ENCODE results near the gene ASGR2. TPM values are rescaled to one million over a fixed set of nuclear protein-coding genes. Genes with fewer than 3 reads are reported as not detected.
"Not testable (repeated sequence)": the region's sequence is repeated elsewhere in the genome, so short reads cannot be mapped to it uniquely, and the experiment has no call there.

ASGR2 gene, protein sequence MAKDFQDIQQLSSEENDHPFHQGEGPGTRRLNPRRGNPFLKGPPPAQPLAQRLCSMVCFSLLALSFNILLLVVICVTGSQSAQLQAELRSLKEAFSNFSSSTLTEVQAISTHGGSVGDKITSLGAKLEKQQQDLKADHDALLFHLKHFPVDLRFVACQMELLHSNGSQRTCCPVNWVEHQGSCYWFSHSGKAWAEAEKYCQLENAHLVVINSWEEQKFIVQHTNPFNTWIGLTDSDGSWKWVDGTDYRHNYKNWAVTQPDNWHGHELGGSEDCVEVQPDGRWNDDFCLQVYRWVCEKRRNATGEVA
- not detected in 2 replicates for total RNA-seq (2014; rRNA removed; shearing (Covaris generic); ENCODE audit: low replicate concordance)

DNA sequence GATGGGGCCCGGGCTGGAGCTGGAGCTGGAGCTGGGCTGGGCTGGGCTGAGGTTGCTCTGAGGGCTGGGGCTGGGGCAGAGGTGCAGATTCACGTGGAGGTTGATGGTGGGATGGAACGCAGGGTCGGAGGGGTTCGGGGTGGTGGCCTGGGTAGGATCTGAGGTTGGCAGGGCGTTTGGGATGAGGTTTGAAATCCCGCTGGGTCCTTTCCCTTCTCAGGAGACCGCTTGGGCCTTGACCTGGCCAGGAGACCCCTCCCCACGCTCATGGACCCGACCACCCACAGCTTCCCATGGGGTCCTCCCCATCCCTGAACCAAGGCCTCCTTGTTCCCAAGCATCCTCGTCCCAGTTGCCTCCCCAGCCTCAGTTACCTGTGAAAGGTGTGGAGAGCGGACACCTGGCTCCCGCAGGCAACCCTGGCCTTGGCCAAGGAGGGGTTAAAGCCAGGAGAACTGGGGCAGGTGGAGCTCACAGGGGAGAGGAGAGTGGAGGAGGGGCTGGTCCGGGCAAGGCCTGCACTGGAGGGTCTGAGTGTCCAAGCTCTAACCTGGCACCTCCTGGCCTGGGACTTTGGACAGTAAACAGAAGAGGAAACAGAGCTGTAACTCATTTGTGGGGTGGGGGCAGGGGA lies at the start of gene ASGR2:
TSS of gene ASGR2 (minus strand) at position 582 of the 634 bp plus-strand sequence. CDS start 582 bp downstream, outside the sequence.
- no peaks in the 10 kb centered on the region for H3K27me3 ChIP-seq
- no peak for DNase-seq
- H3K36me3 ChIP-seq, result no peaks in the 10 kb centered on the region
- no peaks in the 10 kb centered on the region for H3K9me3 ChIP-seq
- H3K4me3 ChIP-seq, result no peak within 1 kb of the TSS

DNA sequence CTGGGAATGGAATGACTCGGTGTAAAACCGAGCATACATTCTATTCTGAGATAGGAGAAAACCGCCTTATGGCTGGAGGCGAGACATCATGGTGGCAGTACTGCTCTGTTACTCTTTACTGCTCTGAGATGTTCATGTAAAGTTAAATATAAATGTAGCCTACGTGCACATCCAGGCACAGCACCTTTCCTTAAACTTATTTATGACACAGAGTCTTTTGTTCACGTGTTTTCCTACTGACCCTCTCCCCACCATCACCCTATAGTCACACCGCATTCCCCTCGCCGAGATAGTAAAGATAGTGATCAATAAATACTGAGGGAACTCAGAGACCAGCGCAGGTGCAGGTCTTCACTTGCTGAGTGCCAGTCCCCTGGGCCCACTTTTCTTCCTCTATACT lies 44.9 kb upstream of the ASGR2 start:
- DNase-seq, H3K27me3 ChIP-seq, H3K36me3 ChIP-seq: not testable (repeated sequence)

GRCh38 chr17:7158424-7158823 lies 43.8 kb upstream of the ASGR2 start:
- not testable (repeated sequence) for H3K9me3 ChIP-seq, H3K27me3 ChIP-seq, DNase-seq, H3K36me3 ChIP-seq, H3K4me3 ChIP-seq

More for the DNA sequence above, 44.9 kb upstream of the ASGR2 start:
- not testable (repeated sequence) for H3K4me3 ChIP-seq, H3K9me3 ChIP-seq

DNA sequence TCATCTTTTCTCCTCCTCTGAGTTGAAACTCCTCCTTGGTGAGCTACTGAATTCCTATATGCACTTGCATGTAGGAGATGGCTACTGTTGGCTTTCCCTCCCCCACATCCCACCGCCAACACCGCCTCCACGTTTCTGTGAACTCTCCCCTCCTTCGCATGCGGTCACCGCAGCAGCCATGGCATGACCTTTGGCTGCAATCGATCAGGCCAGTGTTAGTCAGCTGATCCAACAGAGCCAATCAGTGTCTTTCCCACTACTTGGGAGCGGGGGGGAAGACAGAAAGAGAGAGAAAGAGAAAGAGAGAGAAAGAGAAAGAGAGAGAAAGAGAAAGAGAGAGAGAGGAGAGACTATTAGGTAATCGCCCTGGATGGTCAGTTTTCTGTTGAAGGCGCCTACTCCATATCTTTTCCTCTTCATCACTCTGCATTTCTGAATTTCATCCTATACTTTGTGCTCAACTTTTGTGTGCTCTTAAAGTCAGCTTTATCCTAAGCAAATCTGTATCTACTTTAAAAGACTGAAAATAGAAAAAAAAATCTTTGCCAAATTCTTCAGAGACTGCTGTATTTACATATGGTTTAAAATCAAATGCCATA lies 41.8 kb upstream of the ASGR2 start:
- DNase-seq, result no peak
- Histone ChIP-seq H3K4me3 (no peak overlapping the region), H3K36me3 (no peaks in the 10 kb centered on the region), H3K9me3 (no peaks in the 10 kb centered on the region), H3K27me3 (no peaks in the 10 kb centered on the region)

DNA sequence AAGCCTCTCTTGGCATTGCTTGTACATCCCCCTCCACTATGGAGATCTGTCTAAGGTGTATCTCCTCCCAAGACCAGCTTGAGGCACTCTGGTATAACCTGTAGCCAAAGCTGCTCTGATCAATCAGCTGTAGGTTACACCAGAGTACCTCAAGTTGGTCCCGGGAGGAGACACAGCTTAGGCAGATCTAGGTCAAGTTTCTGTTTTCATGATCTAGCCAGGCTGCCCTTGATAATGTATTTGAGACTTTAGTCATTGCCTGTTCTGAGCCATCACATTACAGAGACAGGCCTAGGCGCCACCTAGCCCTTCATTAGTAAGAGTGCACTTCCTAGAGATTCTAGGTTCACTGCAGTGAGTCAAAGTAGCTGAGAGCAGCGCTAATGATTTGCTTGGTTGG lies 33.1 kb upstream of the ASGR2 start:
- no peaks in the 10 kb centered on the region for H3K9me3 ChIP-seq
- no peak overlapping the region for H3K4me3 ChIP-seq
- no peak for DNase-seq
- no peaks in the 10 kb centered on the region for H3K27me3 ChIP-seq
- H3K36me3 ChIP-seq, result no peaks in the 10 kb centered on the region

DNA sequence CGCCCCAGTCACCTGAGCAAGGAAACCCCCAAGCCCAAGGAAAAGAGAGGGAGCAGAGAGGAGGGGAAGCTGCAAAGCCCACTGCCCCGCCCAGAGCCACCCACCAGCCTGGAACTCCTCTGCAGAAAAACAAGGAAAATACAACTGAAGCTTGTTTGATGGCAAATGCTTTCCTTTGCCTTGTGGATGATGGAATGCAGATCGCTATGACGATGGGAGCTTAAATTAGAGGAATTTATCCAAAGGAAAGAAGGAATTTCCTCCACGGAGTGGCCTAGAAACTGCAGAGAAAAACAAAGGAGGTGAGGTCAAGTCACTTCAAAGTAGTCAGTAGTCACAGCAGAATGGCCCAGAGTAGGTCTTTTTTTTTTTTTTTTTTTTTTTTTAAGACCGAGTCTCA lies 31.5 kb upstream of the ASGR2 start:
- no peak for DNase-seq
- Histone ChIP-seq H3K4me3 (no peak overlapping the region), H3K9me3 (no peaks in the 10 kb centered on the region), H3K36me3 (no peaks in the 10 kb centered on the region), H3K27me3 (no peaks in the 10 kb centered on the region)

- no peaks in the 10 kb centered on the region for H3K9me3 ChIP-seq
- H3K36me3 ChIP-seq, result no peaks in the 10 kb centered on the region
- no peak for DNase-seq
- no peak overlapping the region for H3K4me3 ChIP-seq
- H3K27me3 ChIP-seq, result no peaks in the 10 kb centered on the region
These were observed 29.6 kb upstream of the ASGR2 start for GRCh38 chr17:7144213-7144612.

- no peaks in the 10 kb centered on the region for H3K27me3 ChIP-seq
- no peak for DNase-seq
These were observed 27.2 kb upstream of the ASGR2 start for GRCh38 chr17:7141824-7142223.

DNA sequence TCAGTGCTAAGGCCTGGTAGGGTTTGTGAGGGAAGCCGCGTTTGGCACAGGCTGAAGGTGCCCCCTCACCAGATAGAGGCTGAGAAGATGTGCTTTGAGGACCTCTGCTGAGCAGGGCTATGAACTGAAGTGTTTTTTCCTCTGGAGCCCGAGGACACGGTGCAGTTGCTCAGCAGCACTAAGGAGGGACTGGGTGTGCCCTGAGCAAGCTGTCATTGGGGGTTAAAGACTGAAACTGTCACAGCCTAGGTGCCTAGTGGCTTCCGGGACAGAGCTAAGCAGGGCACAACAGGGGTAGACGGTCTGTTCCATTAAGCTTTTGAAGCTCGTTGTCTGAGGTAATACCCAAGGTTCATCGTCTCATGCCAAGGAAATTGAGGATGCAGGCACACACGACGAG lies 24.8 kb upstream of the ASGR2 start:
- no peak for DNase-seq
- no peak overlapping the region for H3K4me3 ChIP-seq
- no peaks in the 10 kb centered on the region for H3K9me3 ChIP-seq
- H3K27me3 ChIP-seq, result no peaks in the 10 kb centered on the region
- no peaks in the 10 kb centered on the region for H3K36me3 ChIP-seq

More at GRCh38 chr17:7141824-7142223, 27.2 kb upstream of the ASGR2 start:
- no peaks in the 10 kb centered on the region for H3K36me3 ChIP-seq
- no peak overlapping the region for H3K4me3 ChIP-seq
- H3K9me3 ChIP-seq, result no peaks in the 10 kb centered on the region

DNA sequence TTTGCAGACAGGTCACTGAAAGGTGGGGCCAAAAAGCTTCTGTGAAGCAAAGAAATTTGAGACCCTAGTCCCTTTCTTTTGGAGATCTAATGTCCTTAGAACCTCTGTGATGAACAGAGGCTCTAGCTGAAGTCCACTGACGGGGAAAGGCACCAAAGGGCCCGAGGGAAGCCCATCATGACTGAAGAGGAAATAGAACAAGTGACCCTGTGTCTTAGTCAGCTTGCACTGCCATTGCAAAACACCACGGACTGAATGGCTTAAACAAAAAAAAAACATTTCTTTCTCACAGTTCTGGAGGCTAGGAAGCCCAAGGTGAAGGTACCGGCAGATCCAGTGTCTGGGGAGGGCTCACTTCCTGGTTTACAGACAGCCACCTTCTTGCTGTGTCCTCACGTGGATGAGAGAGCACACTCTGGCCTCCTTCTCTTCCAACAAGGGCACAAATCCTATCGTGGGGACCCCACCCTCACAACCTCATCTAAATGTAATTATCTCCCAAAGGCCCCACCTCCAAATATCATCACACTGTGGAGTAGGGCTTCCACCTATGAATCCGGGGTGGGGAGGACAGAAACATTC lies 24.3 kb upstream of the ASGR2 start:
- Histone ChIP-seq H3K4me3 (no peak overlapping the region), H3K9me3 (no peaks in the 10 kb centered on the region), H3K27me3 (no peaks in the 10 kb centered on the region), H3K36me3 (no peaks in the 10 kb centered on the region)
- no peak for DNase-seq

- H3K9me3 ChIP-seq, result no peaks in the 10 kb centered on the region
- no peaks in the 10 kb centered on the region for H3K36me3 ChIP-seq
- DNase-seq, result no peak
- no peak overlapping the region for H3K4me3 ChIP-seq
- H3K27me3 ChIP-seq, result no peaks in the 10 kb centered on the region
These were observed 22.7 kb upstream of the ASGR2 start for GRCh38 chr17:7137171-7137943.

DNA sequence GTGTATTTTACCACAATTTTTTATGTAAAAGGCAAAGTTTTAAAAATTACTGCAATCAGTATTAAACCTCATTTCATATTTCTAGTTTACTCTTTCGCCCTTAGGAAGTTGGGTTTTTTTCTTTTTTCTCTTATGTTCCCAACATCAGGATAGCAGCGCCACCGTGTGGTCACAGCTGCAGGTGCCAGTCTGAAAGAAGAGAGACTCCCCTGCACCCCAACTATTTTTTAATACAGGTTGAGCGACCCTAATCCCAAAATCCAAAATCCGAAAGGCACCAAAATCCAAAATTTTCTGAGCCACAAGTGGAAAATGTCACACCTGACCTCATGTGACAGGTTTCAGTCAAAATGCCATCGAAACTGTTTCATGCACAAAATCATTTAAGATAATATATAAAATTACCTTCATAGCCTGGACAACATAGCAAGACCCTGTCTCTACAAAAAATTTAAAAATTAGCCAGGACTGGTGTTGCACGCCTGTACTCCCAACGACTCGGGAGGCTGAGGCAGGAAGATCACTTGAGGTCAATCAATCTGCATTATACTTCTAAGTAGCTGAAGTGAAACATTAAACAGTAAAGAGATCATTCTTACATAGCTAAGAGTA lies 21.8 kb upstream of the ASGR2 start:
- Histone ChIP-seq H3K27me3 (no peaks in the 10 kb centered on the region), H3K9me3 (no peaks in the 10 kb centered on the region), H3K36me3 (no peaks in the 10 kb centered on the region), H3K4me3 (no peak overlapping the region)
- DNase-seq, result peak; percentile 8

DNA sequence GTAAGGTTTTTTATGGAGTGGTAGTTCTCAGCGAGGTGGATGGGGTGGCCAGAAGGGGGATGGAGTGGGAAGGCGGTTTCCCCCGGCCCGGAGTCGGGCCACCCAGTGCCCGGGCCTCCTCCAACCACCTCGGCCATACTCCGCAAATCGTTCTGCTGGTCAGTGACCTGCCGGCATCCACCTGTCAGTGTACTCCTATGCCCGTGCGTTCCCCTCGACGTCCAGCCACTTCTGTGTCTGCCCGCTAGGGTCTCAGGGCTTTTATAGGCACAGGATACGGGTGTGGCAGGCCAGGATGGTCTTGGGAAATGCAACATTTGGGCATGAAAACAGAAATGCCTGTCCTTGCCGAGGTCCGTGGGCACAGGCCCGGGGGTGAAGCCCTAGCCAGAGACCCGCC lies 19.3 kb upstream of the ASGR2 start:
- Histone ChIP-seq H3K36me3 (no peaks in the 10 kb centered on the region), H3K27me3 (no peaks in the 10 kb centered on the region), H3K4me3 (no peak overlapping the region), H3K9me3 (no peaks in the 10 kb centered on the region)
- DNase-seq, result no peak

- H3K4me3 ChIP-seq, result no peak overlapping the region
- H3K9me3 ChIP-seq, result no peaks in the 10 kb centered on the region
- no peaks in the 10 kb centered on the region for H3K36me3 ChIP-seq
- DNase-seq, result no peak
- no peaks in the 10 kb centered on the region for H3K27me3 ChIP-seq
These were observed 18.8 kb upstream of the ASGR2 start for GRCh38 chr17:7133424-7133823.

- DNase-seq, result no peak
- Histone ChIP-seq H3K27me3 (no peaks in the 10 kb centered on the region), H3K9me3 (no peaks in the 10 kb centered on the region), H3K36me3 (no peaks in the 10 kb centered on the region), H3K4me3 (no peak overlapping the region)
These were observed 18.0 kb upstream of the ASGR2 start for GRCh38 chr17:7132511-7133094.

GRCh38 chr17:7131423-7131791 lies 16.8 kb upstream of the ASGR2 start:
- DNase-seq, result no peak
- H3K4me3 ChIP-seq, result no peak overlapping the region

More at GRCh38 chr17:7131423-7131791, 16.8 kb upstream of the ASGR2 start:
- H3K9me3 ChIP-seq, result no peaks in the 10 kb centered on the region
- H3K36me3 ChIP-seq, result no peaks in the 10 kb centered on the region
- no peaks in the 10 kb centered on the region for H3K27me3 ChIP-seq

Measured in MG63 (cell line).